OCI-LY7 (cell line): Measurements from ENCODE around the gene SCAMP3. TPM values are rescaled to one million over a fixed set of nuclear protein-coding genes. Genes with fewer than 3 reads are reported as not detected.

Experiments
- BruUV-seq: library from RNA; stranded (reverse); fragments of 400-500 nt; replicated peaks from 2 replicates; lab custom pipeline; 2021; lab: Mats Ljungman, UMichigan
- CTCF ChIA-PET: fragments of 300-600 bp; sonication (Branson Sonifier 250); formaldehyde crosslinking; loops from one replicate; lab custom pipeline; 2022; ENCODE audit warnings: antibody characterized with exemption; ENCODE audit not compliant: unreplicated experiment; lab: Charles Lee
- POLR2A ChIA-PET: fragments of 300-600 bp; sonication (Branson Sonifier 250); formaldehyde crosslinking; loops from one replicate; lab custom pipeline; 2022; ENCODE audit warnings: antibody characterized with exemption; lab: Charles Lee
- DNase-seq: peaks from one replicate; pipeline ENCODE4 v3.0.0-alpha.2; 2015; ENCODE audit warnings: low spot score
- H2AFZ ChIP-seq: fragments of 200-600 bp; sonication (generic), shearing (Covaris generic); 2 replicates; pipeline ENCODE4 v1.6.1; 2014; ENCODE audit warnings: mild to moderate bottlenecking, antibody characterized with exemption, low read length, moderate library complexity
- H3K27ac ChIP-seq: fragments of 200-600 bp; sonication (generic); 2 replicates; pipeline ENCODE4 v1.5.1; 2014; ENCODE audit warnings: mixed run types, low read depth, mild to moderate bottlenecking, moderate library complexity, low read length, inconsistent platforms; ENCODE audit not compliant: poor library complexity, severe bottlenecking
- H3K36me3 ChIP-seq: fragments of 200-600 bp; sonication (generic); 2 replicates; pipeline ENCODE4 v1.6.1; 2014; ENCODE audit warnings: mild to moderate bottlenecking, antibody characterized with exemption, low read length, moderate library complexity, mixed read lengths; ENCODE audit not compliant: insufficient read depth
- H3K4me1 ChIP-seq: fragments of 200-600 bp; sonication (generic); 2 replicates; pipeline ENCODE4 v1.5.1; 2014; ENCODE audit warnings: mild to moderate bottlenecking, low read length; ENCODE audit not compliant: insufficient read depth, poor library complexity, severe bottlenecking
- H3K4me2 ChIP-seq: fragments of 200-600 bp; sonication (generic); 2 replicates; pipeline ENCODE4 v1.6.1; 2014; ENCODE audit warnings: mild to moderate bottlenecking, low read length
- H3K4me3 ChIP-seq: fragments of 200-600 bp; sonication (generic); 2 replicates; pipeline ENCODE4 v1.5.1; 2014; ENCODE audit warnings: mild to moderate bottlenecking, low read depth, low read length; ENCODE audit not compliant: poor library complexity, severe bottlenecking
- H3K79me2 ChIP-seq: fragments of 200-600 bp; sonication (generic); 2 replicates; pipeline ENCODE4 v1.6.1; 2016; ENCODE audit warnings: low read depth, mild to moderate bottlenecking, low read length, moderate library complexity, mixed read lengths; ENCODE audit not compliant: insufficient read depth
- H3K9me2 ChIP-seq: fragments of 200-600 bp; sonication (generic); 2 replicates; pipeline ENCODE4 v1.6.1; 2016; ENCODE audit warnings: mild to moderate bottlenecking, low read length, mixed read lengths; ENCODE audit not compliant: insufficient read depth
- H3K9me3 ChIP-seq: fragments of 200-600 bp; sonication (generic); 2 replicates; pipeline ENCODE4 v1.6.1; 2014; ENCODE audit warnings: mild to moderate bottlenecking, mixed run types, low read length, mixed read lengths
- H4K20me1 ChIP-seq: fragments of 200-600 bp; sonication (generic); 2 replicates; pipeline ENCODE4 v1.6.1; 2014; ENCODE audit warnings: mild to moderate bottlenecking, antibody characterized with exemption, low read length, moderate library complexity, mixed read lengths; ENCODE audit not compliant: insufficient read depth
- EZH2phosphoT487 ChIP-seq: fragments of 200-600 bp; sonication (generic); IDR thresholded peaks from 2 replicates; pipeline ENCODE4 v1.6.1; 2018; ENCODE audit warnings: low read depth, borderline replicate concordance, mild to moderate bottlenecking, mixed run types, antibody characterized with exemption, low read length, moderate library complexity, mixed read lengths
- intact Hi-C: fragments of 100-400 bp; cut with micrococcal nuclease; formaldehyde crosslinking; loops from one replicate; pipeline ENCODE4 v1.10.0; 2022; ENCODE audit not compliant: unreplicated experiment
- total RNA-seq, 2 experiments: library from RNA; depleted of rRNA in 1 of 2; stranded (reverse); fragments of >200 nt in 1 of 2; shearing (Covaris generic) in 1 of 2; gene quantifications; 2 replicates each; pipeline ENCODE4 v1.2.3, GENCODE V29; 2014 to 2022
- TF ChIP-seq, protein P1 (sequence below): fragments of 200-600 bp; sonication (generic); conservative IDR thresholded peaks from 2 replicates; pipeline ENCODE4 v1.5.1; 2014; ENCODE audit warnings: mild to moderate bottlenecking, antibody characterized with exemption, low read length, moderate library complexity, mixed read lengths

Gene SCAMP3
- total RNA-seq, 2 experiments from 2014 or later = 58.3 to 74.7 TPM

- intact Hi-C loops = loop anchor here (5.0 kb wide), 1 partner anchor 99 kb away; the partner anchor contains the start of genes MTX1 and THBS3
- Histone ChIP-seq H3K9me3 (no peaks in the 10 kb centered on the region), H3K27ac (no peak overlapping the region), H4K20me1 (no peaks in the 10 kb centered on the region), H3K4me3 (no peak overlapping the region), H3K4me2 (no peak overlapping the region), H3K36me3 (peaks cover 14% of the 10 kb centered on the region), H3K79me2 (peaks cover 23% of the 10 kb centered on the region), H3K4me1 (peaks cover 26% of the 10 kb centered on the region), H2AFZ (no peak overlapping the region), H3K9me2 (no peaks in the 10 kb centered on the region)
- no TSS peak for BruUV-seq
- ChIA-PET POLR2A (interaction anchor here (0.7 kb wide), 1 partner anchor 8 kb away, joined by 3 read pairs; no protein-coding TSS in a partner anchor), CTCF (no interaction called here)
- no peak for DNase-seq
- TF ChIP-seq EZH2phosphoT487 = no peak
Measured at GRCh38 chr1:155305881-155306391, 43.8 kb upstream of the SCAMP3 start.

GRCh38 chr1:155304558-155305063 is 42.5 kb upstream of the SCAMP3 start:
- no peaks in the 10 kb centered on the region for H3K9me2 ChIP-seq
- BruUV-seq = no TSS peak
- TF ChIP-seq EZH2phosphoT487 = no peak
- H3K4me1 ChIP-seq = peaks cover 15% of the 10 kb centered on the region
- peaks cover under 1% of the 10 kb centered on the region; the same call in 1 of the 2 replicates for H3K36me3 ChIP-seq
- no peak overlapping the region for H3K4me2 ChIP-seq
- CTCF ChIA-PET = no interaction called here
- H4K20me1 ChIP-seq = no peaks in the 10 kb centered on the region
- POLR2A ChIA-PET = no interaction called here
- intact Hi-C loops = loop anchor here (5.0 kb wide), 1 partner anchor 97 kb away; the partner anchor contains the start of genes MTX1 and THBS3
- no peaks in the 10 kb centered on the region for H3K9me3 ChIP-seq
- peaks cover 9% of the 10 kb centered on the region for H3K79me2 ChIP-seq
- DNase-seq = no peak
- H3K4me3 ChIP-seq = no peak overlapping the region
- H3K27ac ChIP-seq = no peak overlapping the region
- peak overlapping the region; percentile 45; the same call in 1 of the 2 replicates for H2AFZ ChIP-seq

GRCh38 chr1:155301342-155301841 is 39.2 kb upstream of the SCAMP3 start, which contains the start of gene PKLR:
TSS of gene PKLR (minus strand) at chr1:155301438. CDS start at chr1:155301395, 43 bp downstream.
- Histone ChIP-seq H3K4me3 (no peak within 1 kb of the TSS), H3K9me2 (no peaks in the 10 kb centered on the region), H4K20me1 (no peaks in the 10 kb centered on the region), H2AFZ (no peak within 1 kb of the TSS), H3K4me2 (no peak within 1 kb of the TSS), H3K79me2 (no peaks in the 10 kb centered on the region), H3K27ac (no peak within 1 kb of the TSS), H3K36me3 (no peaks in the 10 kb centered on the region), H3K4me1 (peaks cover 22% of the 10 kb centered on the region), H3K9me3 (no peaks in the 10 kb centered on the region)
- ChIA-PET POLR2A (no interaction called here), CTCF (no interaction called here)
- DNase-seq = no peak
- intact Hi-C loops = no loop called here
- no TSS peak for BruUV-seq
- TF ChIP-seq, protein P1, sequence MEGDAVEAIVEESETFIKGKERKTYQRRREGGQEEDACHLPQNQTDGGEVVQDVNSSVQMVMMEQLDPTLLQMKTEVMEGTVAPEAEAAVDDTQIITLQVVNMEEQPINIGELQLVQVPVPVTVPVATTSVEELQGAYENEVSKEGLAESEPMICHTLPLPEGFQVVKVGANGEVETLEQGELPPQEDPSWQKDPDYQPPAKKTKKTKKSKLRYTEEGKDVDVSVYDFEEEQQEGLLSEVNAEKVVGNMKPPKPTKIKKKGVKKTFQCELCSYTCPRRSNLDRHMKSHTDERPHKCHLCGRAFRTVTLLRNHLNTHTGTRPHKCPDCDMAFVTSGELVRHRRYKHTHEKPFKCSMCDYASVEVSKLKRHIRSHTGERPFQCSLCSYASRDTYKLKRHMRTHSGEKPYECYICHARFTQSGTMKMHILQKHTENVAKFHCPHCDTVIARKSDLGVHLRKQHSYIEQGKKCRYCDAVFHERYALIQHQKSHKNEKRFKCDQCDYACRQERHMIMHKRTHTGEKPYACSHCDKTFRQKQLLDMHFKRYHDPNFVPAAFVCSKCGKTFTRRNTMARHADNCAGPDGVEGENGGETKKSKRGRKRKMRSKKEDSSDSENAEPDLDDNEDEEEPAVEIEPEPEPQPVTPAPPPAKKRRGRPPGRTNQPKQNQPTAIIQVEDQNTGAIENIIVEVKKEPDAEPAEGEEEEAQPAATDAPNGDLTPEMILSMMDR = no peak
- TF ChIP-seq EZH2phosphoT487 = no peak
